HEK293 (cell line): ENCODE data around the gene ADIPOR2.

ENCODE experiments used
- CTCF ChIP-seq: fragments of 450-650 bp; formaldehyde crosslinking; IDR thresholded peaks from 2 replicates; pipeline ENCODE4 v1.5.1; 2016; ENCODE audit warnings: missing biosample characterization, missing genetic modification characterization
- HOXA7 ChIP-seq: sonication (generic); formaldehyde crosslinking; IDR thresholded peaks from 2 replicates; pipeline ENCODE4 v1.8.1; 2022; ENCODE audit warnings: missing genetic modification reagents, borderline replicate concordance
- YY1 ChIP-seq: fragments of 450-650 bp; formaldehyde crosslinking; IDR thresholded peaks from 2 replicates; pipeline ENCODE4 v1.5.1; 2018; ENCODE audit warnings: missing biosample characterization, missing genetic modification characterization
- ZBTB17 ChIP-seq: fragments of 450-650 bp; formaldehyde crosslinking; IDR thresholded peaks from 2 replicates; pipeline ENCODE4 v1.5.1; 2016; ENCODE audit warnings: missing biosample characterization, missing genetic modification characterization
- ZBTB20 ChIP-seq: fragments of 450-650 bp; formaldehyde crosslinking; IDR thresholded peaks from 2 replicates; pipeline ENCODE4 v1.5.1; 2016; ENCODE audit warnings: missing biosample characterization, missing genetic modification characterization
- ZNF140 ChIP-seq: fragments of 450-650 bp; formaldehyde crosslinking; IDR thresholded peaks from 2 replicates; pipeline ENCODE4 v1.5.1; 2016; ENCODE audit warnings: missing biosample characterization, missing genetic modification characterization
- ZNF155 ChIP-seq: fragments of 450-650 bp; formaldehyde crosslinking; IDR thresholded peaks from 2 replicates; pipeline ENCODE4 v1.5.1; 2016; ENCODE audit warnings: missing biosample characterization, missing genetic modification characterization
- ZNF274 ChIP-seq, 2 experiments: fragments of 200-500 bp in 1 of 2; fragments of 450-650 bp in 1 of 2; sonication (Bioruptor generic) in 1 of 2; formaldehyde crosslinking in 1 of 2; IDR thresholded peaks; 2 replicates each; pipeline versions ENCODE4 v1.5.1 to v1.6.1; 2014 to 2016; ENCODE audit warnings: borderline replicate concordance in 1 of 2, inconsistent platforms in 1 of 2, low read length in 1 of 2, missing biosample characterization in 1 of 2, missing genetic modification characterization in 1 of 2
- ZNF311 ChIP-seq: fragments of 450-650 bp; formaldehyde crosslinking; IDR thresholded peaks from 2 replicates; pipeline ENCODE4 v1.5.1; 2017; ENCODE audit warnings: missing biosample characterization, missing genetic modification characterization, borderline replicate concordance
- ZNF548 ChIP-seq: fragments of 450-650 bp; formaldehyde crosslinking; IDR thresholded peaks from 2 replicates; pipeline ENCODE4 v1.5.1; 2016; ENCODE audit warnings: missing biosample characterization, missing genetic modification characterization
- ZNF549 ChIP-seq: fragments of 450-650 bp; IDR thresholded peaks from 2 replicates; pipeline ENCODE4 v1.5.1; 2018; ENCODE audit warnings: missing biosample characterization, missing genetic modification characterization, mild to moderate bottlenecking, inconsistent platforms, moderate library complexity
- ZNF677 ChIP-seq: fragments of 450-650 bp; IDR thresholded peaks from 2 replicates; pipeline ENCODE4 v1.5.0; 2018; ENCODE audit warnings: missing biosample characterization, mild to moderate bottlenecking, missing genetic modification characterization, moderate library complexity
- TF ChIP-seq, protein P1 (sequence below): fragments of 450-650 bp; formaldehyde crosslinking; optimal IDR thresholded peaks from 2 replicates; pipeline ENCODE3; 2016; ENCODE audit warnings: missing biosample characterization, mild to moderate bottlenecking, missing genetic modification characterization

GRCh38 chr12:1834186-1834925 is 143.5 kb downstream of the ADIPOR2 start:
- no peak for TF ChIP-seq CTCF (tag by site-specific recombination)
- TF ChIP-seq ZNF140 (tag by site-specific recombination), result no peak
- TF ChIP-seq ZNF311, result no peak
- no peak for TF ChIP-seq ZNF274 (IDR thresholded peaks at IDR 0.05; ENCODE audit: low read length)
- TF ChIP-seq ZNF274 (tag by site-specific recombination; IDR thresholded peaks at IDR 0.05; ENCODE audit: borderline replicate concordance), result no peak
- TF ChIP-seq YY1, result no peak
- TF ChIP-seq ZBTB17 (tag by site-specific recombination), result no peak
- TF ChIP-seq HOXA7 (CRISPR knock-in tag), result no peak
- no peak for TF ChIP-seq ZNF155 (tag by site-specific recombination)
- no peak for TF ChIP-seq ZNF548 (tag by site-specific recombination)
- no peak for TF ChIP-seq ZBTB20 (tag by site-specific recombination)
- no peak for TF ChIP-seq ZNF677 (tag by site-specific recombination)
- TF ChIP-seq, protein P1, sequence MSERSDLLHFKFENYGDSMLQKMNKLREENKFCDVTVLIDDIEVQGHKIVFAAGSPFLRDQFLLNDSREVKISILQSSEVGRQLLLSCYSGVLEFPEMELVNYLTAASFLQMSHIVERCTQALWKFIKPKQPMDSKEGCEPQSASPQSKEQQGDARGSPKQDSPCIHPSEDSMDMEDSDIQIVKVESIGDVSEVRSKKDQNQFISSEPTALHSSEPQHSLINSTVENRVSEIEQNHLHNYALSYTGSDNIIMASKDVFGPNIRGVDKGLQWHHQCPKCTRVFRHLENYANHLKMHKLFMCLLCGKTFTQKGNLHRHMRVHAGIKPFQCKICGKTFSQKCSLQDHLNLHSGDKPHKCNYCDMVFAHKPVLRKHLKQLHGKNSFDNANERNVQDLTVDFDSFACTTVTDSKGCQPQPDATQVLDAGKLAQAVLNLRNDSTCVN (tag by site-specific recombination), result no peak
- TF ChIP-seq ZNF549 (tag by site-specific recombination), result no peak
